B cell (primary cell): Measurements from ENCODE around the gene ITPKC.

Experiments used
- CTCF ChIP-seq: fragments of 200-600 bp; IDR thresholded peaks from one replicate; pipeline ENCODE4 v1.8.0; 2022; ENCODE audit warnings: antibody characterized with exemption, mild to moderate bottlenecking
- EZH2 ChIP-seq: IDR thresholded peaks from 2 replicates; pipeline ENCODE4 v1.6.1; 2012; ENCODE audit warnings: borderline replicate concordance, low read depth, mild to moderate bottlenecking, moderate library complexity, low read length; ENCODE audit not compliant: insufficient read depth, poor library complexity, severe bottlenecking

GRCh38 chr19:40775632-40776022 lies 58.7 kb downstream of the ITPKC start:
- TF ChIP-seq CTCF (no peak), EZH2 (no peak)
